HepG2 (cell line): ENCODE data around the gene PSMD4. TPM values are rescaled to one million over a fixed set of nuclear protein-coding genes. Genes with fewer than 3 reads are reported as not detected.

Experiments used
- ARNTL ChIP-seq: sonication (generic); formaldehyde crosslinking; IDR thresholded peaks from 2 replicates; pipeline ENCODE4 v1.4.0; 2020; ENCODE audit warnings: mild to moderate bottlenecking, missing genetic modification reagents
- HHEX ChIP-seq: IDR thresholded peaks from 2 replicates; pipeline ENCODE4 v1.6.1; 2016; ENCODE audit warnings: control low read depth
- HMGXB4 ChIP-seq, 2 experiments: sonication (generic) in 1 of 2; formaldehyde crosslinking in 1 of 2; IDR thresholded peaks; 2 replicates each; pipeline versions ENCODE4 v1.4.0 to v1.6.1; 2018 to 2020; ENCODE audit warnings: missing genetic modification reagents in 2 of 2, borderline replicate concordance in 1 of 2, low read depth in 1 of 2, mild to moderate bottlenecking in 1 of 2, missing biosample characterization in 1 of 2
- LBX2 ChIP-seq: sonication (generic); formaldehyde crosslinking; IDR thresholded peaks from 2 replicates; pipeline ENCODE4 v1.5.0; 2020; ENCODE audit warnings: missing genetic modification reagents, mild to moderate bottlenecking, borderline replicate concordance
- ONECUT2 ChIP-seq: sonication (generic); formaldehyde crosslinking; IDR thresholded peaks from 2 replicates; pipeline ENCODE4 v1.4.0; 2020; ENCODE audit warnings: missing genetic modification reagents
- PHF8 ChIP-seq: sonication (generic); formaldehyde crosslinking; IDR thresholded peaks from 2 replicates; pipeline ENCODE4 v1.5.0; 2020; ENCODE audit warnings: missing genetic modification reagents
- SNAPC2 ChIP-seq: sonication (generic); formaldehyde crosslinking; IDR thresholded peaks from 2 replicates; pipeline ENCODE4 v1.8.1; 2022; ENCODE audit warnings: mild to moderate bottlenecking, missing genetic modification reagents
- TRAFD1 ChIP-seq: sonication (generic); formaldehyde crosslinking; IDR thresholded peaks from 2 replicates; pipeline ENCODE4 v1.5.1; 2020; ENCODE audit warnings: missing genetic modification reagents, mild to moderate bottlenecking, borderline replicate concordance
- ZNF256 ChIP-seq: sonication (generic); formaldehyde crosslinking; conservative IDR thresholded peaks from 2 replicates; pipeline ENCODE4 v1.4.0; 2020; ENCODE audit warnings: missing genetic modification reagents
- ZNF615 ChIP-seq: sonication (generic); formaldehyde crosslinking; IDR thresholded peaks from 2 replicates; pipeline ENCODE4 v1.5.0; 2020; ENCODE audit warnings: mild to moderate bottlenecking, missing genetic modification reagents, borderline replicate concordance
- ZSCAN21 ChIP-seq: sonication (generic); formaldehyde crosslinking; IDR thresholded peaks from 2 replicates; pipeline ENCODE4 v1.8.0; 2022; ENCODE audit warnings: mild to moderate bottlenecking, missing genetic modification reagents, moderate library complexity, borderline replicate concordance
- polyA plus RNA-seq, 8 experiments: library from polyadenylated mRNA; depleted of rRNA in 3 of 8; stranded (reverse) in 7 of 8; unstranded in 1 of 8; fragments of >200 nt; fragmentation: Illumina TruSeq in 4 of 8; extraction: Trizol in 4 of 8; gene quantifications; 2 replicates each; pipeline versions ENCODE4 v1.2.1 to v1.2.3, GENCODE V29; 2011 to 2016; ENCODE audit warnings: low read depth in 4 of 8, missing spikeins in 1 of 8, mixed read lengths in 1 of 8; ENCODE audit not compliant: insufficient read depth in 1 of 8
- total RNA-seq, 5 experiments: library from RNA; depleted of rRNA; stranded (reverse); fragments of >200 nt; fragmentation: Illumina TruSeq; extraction: Trizol; gene quantifications; 2 replicates each; pipeline ENCODE4 v1.2.3, GENCODE V29; 2016; ENCODE audit warnings: low read depth in 1 of 5
- TF ChIP-seq, protein P1 (sequence below): sonication (generic); formaldehyde crosslinking; IDR thresholded peaks from one replicate; pipeline ENCODE4 v1.5.1; 2020; ENCODE audit warnings: mild to moderate bottlenecking, missing genetic modification reagents; ENCODE audit errors: not compliant biosample characterization
- TF ChIP-seq, protein P2 (sequence below): sonication (generic); formaldehyde crosslinking; IDR thresholded peaks from 2 replicates; pipeline ENCODE4 v1.9.0; 2022; ENCODE audit warnings: missing genetic modification reagents, mild to moderate bottlenecking, borderline replicate concordance

The PSMD4 gene
- total and polyA plus RNA-seq, 2 of the 13 experiments (the other 11 are each of a cell fraction or from before 2014, with no cell fraction given): 194 to 243 TPM

GRCh38 chr1:151281969-151282882 lies 27.7 kb downstream of the PSMD4 start, which contains the start of gene ZNF687 (continued):
- TF ChIP-seq, protein P1, sequence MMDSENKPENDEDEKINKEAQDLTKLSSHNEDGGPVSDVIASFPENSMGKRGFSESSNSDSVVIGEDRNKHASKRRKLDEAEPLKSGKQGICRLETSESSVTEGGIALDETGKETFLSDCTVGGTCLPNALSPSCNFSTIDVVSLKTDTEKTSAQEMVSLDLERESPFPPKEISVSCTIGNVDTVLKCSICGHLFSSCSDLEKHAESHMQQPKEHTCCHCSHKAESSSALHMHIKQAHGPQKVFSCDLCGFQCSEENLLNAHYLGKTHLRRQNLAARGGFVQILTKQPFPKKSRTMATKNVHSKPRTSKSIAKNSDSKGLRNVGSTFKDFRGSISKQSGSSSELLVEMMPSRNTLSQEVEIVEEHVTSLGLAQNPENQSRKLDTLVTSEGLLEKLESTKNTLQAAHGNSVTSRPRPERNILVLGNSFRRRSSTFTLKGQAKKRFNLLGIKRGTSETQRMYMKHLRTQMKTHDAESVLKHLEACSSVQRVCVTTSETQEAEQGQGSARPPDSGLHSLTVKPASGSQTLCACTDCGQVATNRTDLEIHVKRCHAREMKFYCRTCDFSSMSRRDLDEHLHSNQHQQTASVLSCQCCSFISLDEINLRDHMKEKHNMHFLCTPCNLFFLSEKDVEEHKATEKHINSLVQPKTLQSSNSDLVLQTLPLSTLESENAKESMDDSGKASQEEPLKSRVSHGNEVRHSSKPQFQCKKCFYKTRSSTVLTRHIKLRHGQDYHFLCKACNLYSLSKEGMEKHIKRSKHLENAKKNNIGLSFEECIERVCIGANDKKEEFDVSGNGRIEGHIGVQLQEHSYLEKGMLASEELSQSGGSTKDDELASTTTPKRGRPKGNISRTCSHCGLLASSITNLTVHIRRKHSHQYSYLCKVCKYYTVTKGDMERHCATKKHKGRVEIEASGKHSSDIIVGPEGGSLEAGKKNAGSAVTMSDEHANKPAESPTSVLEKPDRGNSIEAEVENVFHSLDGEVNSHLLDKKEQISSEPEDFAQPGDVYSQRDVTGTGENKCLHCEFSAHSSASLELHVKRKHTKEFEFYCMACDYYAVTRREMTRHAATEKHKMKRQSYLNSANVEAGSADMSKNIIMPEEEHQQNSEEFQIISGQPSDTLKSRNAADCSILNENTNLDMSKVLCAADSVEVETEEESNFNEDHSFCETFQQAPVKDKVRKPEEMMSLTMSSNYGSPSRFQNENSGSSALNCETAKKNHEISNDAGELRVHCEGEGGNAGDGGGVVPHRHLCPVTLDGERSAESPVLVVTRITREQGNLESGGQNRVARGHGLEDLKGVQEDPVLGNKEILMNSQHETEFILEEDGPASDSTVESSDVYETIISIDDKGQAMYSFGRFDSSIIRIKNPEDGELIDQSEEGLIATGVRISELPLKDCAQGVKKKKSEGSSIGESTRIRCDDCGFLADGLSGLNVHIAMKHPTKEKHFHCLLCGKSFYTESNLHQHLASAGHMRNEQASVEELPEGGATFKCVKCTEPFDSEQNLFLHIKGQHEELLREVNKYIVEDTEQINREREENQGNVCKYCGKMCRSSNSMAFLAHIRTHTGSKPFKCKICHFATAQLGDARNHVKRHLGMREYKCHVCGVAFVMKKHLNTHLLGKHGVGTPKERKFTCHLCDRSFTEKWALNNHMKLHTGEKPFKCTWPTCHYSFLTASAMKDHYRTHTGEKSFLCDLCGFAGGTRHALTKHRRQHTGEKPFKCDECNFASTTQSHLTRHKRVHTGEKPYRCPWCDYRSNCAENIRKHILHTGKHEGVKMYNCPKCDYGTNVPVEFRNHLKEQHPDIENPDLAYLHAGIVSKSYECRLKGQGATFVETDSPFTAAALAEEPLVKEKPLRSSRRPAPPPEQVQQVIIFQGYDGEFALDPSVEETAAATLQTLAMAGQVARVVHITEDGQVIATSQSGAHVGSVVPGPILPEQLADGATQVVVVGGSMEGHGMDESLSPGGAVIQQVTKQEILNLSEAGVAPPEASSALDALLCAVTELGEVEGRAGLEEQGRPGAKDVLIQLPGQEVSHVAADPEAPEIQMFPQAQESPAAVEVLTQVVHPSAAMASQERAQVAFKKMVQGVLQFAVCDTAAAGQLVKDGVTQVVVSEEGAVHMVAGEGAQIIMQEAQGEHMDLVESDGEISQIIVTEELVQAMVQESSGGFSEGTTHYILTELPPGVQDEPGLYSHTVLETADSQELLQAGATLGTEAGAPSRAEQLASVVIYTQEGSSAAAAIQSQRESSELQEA: no peak
- TF ChIP-seq LBX2 (CRISPR knock-in tag): peak; percentile 17; the same call in 1 of the 2 replicates
- no peak for TF ChIP-seq ONECUT2
- TF ChIP-seq HHEX (CRISPR knock-in tag): no peak
- TF ChIP-seq ARNTL (CRISPR knock-in tag): no peak; the same call in 1 of the 2 replicates
- TF ChIP-seq, protein P2, sequence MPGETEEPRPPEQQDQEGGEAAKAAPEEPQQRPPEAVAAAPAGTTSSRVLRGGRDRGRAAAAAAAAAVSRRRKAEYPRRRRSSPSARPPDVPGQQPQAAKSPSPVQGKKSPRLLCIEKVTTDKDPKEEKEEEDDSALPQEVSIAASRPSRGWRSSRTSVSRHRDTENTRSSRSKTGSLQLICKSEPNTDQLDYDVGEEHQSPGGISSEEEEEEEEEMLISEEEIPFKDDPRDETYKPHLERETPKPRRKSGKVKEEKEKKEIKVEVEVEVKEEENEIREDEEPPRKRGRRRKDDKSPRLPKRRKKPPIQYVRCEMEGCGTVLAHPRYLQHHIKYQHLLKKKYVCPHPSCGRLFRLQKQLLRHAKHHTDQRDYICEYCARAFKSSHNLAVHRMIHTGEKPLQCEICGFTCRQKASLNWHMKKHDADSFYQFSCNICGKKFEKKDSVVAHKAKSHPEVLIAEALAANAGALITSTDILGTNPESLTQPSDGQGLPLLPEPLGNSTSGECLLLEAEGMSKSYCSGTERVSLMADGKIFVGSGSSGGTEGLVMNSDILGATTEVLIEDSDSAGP (CRISPR knock-in tag): peak; percentile 40; the same call in 1 of the 2 replicates
- no peak; the same call in none of the 2 replicates for TF ChIP-seq PHF8 (CRISPR knock-in tag)
- no peak for TF ChIP-seq ZNF615
- TF ChIP-seq SNAPC2 (CRISPR knock-in tag): no peak
- TF ChIP-seq ZSCAN21 (CRISPR knock-in tag): no peak; the same call in 1 of the 2 replicates
- TF ChIP-seq TRAFD1: no peak
- TF ChIP-seq HMGXB4 (CRISPR knock-in tag; IDR thresholded peaks at IDR 0.05; ENCODE audit: borderline replicate concordance in 1 of 2, low read depth in 1 of 2): peak in 1 of 2 experiments; percentile 29; a peak in 3 of 4 replicates
- TF ChIP-seq ZNF256 (CRISPR knock-in tag): no peak
